IMR-90 (cell line): ENCODE results near the gene SCARB1. TPM values are rescaled to one million over a fixed set of nuclear protein-coding genes. Genes with fewer than 3 reads are reported as not detected.

Experiments used
- ATAC-seq: fragments of 200-7000 bp; cut with Tn5 transposase; 2 replicates; pipeline ENCODE4 v1.9.1; 2020; ENCODE audit warnings: low read depth, mild to moderate bottlenecking, moderate library complexity
- BruUV-seq: library from RNA; stranded (reverse); fragments of 400-500 nt; replicated peaks from 2 replicates; lab custom pipeline; 2021; lab: Mats Ljungman, UMichigan
- CTCF ChIA-PET: fragments of 300-600 bp; formaldehyde crosslinking; extraction: SDS; loops from one replicate; lab custom pipeline; 2021; ENCODE audit warnings: antibody characterized with exemption; lab: Yijun Ruan, JAX
- POLR2A ChIA-PET: fragments of 300-600 bp; sonication (Branson Sonifier 250); formaldehyde crosslinking; loops from one replicate; lab custom pipeline; 2022; ENCODE audit warnings: antibody characterized with exemption; ENCODE audit not compliant: unreplicated experiment; lab: Charles Lee
- DNase-seq: peaks from one replicate; pipeline ENCODE4 v3.0.0; 2013
- H2AFZ ChIP-seq: replicated peaks from 2 replicates; pipeline ENCODE3; 2013; ENCODE audit warnings: low read length, mild to moderate bottlenecking; ENCODE audit not compliant: poor library complexity
- H2AK5ac ChIP-seq: 2 replicates; pipeline ENCODE4 v1.6.1; 2013; ENCODE audit warnings: low read depth, low read length, inconsistent platforms
- H2AK9ac ChIP-seq: replicated peaks from 2 replicates; pipeline ENCODE3; 2013; ENCODE audit warnings: mild to moderate bottlenecking, low read depth, low read length, moderate library complexity; ENCODE audit not compliant: poor library complexity
- H2BK120ac ChIP-seq: 2 replicates; pipeline ENCODE4 v1.6.1; 2013; ENCODE audit warnings: low read depth, low read length, inconsistent platforms
- H2BK15ac ChIP-seq: 3 replicates; pipeline ENCODE4 v1.6.1; 2013; ENCODE audit warnings: low read depth, low read length, inconsistent platforms
- H2BK20ac ChIP-seq: 2 replicates; pipeline ENCODE4 v1.6.1; 2013; ENCODE audit warnings: low read depth, mild to moderate bottlenecking, inconsistent platforms, low read length, moderate library complexity
- H2BK5ac ChIP-seq: 2 replicates; pipeline ENCODE4 v1.6.1; 2013; ENCODE audit warnings: mild to moderate bottlenecking, low read depth, low read length, inconsistent platforms; ENCODE audit not compliant: poor library complexity, severe bottlenecking
- H3K14ac ChIP-seq: replicated peaks from 2 replicates; pipeline ENCODE4 v1.6.1; 2013; ENCODE audit warnings: low read depth, low read length, inconsistent platforms
- H3K18ac ChIP-seq: 2 replicates; pipeline ENCODE4 v1.6.1; 2013; ENCODE audit warnings: low read depth, low read length, control low read depth
- H3K23ac ChIP-seq: 2 replicates; pipeline ENCODE4 v1.6.1; 2013; ENCODE audit warnings: low read depth, low read length, inconsistent platforms
- H3K27ac ChIP-seq: 2 replicates; pipeline ENCODE4 v1.5.1; 2013; ENCODE audit warnings: mild to moderate bottlenecking, control low read depth, low read length; ENCODE audit not compliant: insufficient read depth
- H3K27me3 ChIP-seq: 2 replicates; pipeline ENCODE4 v1.6.1; 2013; ENCODE audit warnings: low read length; ENCODE audit not compliant: control insufficient read depth, insufficient read depth
- H3K36me3 ChIP-seq: 2 replicates; pipeline ENCODE4 v1.6.1; 2013; ENCODE audit warnings: low read length, mixed read lengths; ENCODE audit not compliant: control insufficient read depth, insufficient read depth
- H3K4ac ChIP-seq: 2 replicates; pipeline ENCODE4 v1.6.1; 2013; ENCODE audit warnings: low read depth, low read length, inconsistent platforms
- H3K4me1 ChIP-seq: 2 replicates; pipeline ENCODE4 v1.6.1; 2013; ENCODE audit warnings: low read length, mixed read lengths; ENCODE audit not compliant: control insufficient read depth, insufficient read depth
- H3K4me2 ChIP-seq: 2 replicates; pipeline ENCODE4 v1.6.1; 2013; ENCODE audit warnings: low read depth, mild to moderate bottlenecking, control low read depth, low read length, moderate library complexity
- H3K4me3 ChIP-seq: 2 replicates; pipeline ENCODE4 v1.5.1; 2013; ENCODE audit warnings: low read depth, mild to moderate bottlenecking, control low read depth, low read length, moderate library complexity; ENCODE audit not compliant: insufficient read depth
- H3K56ac ChIP-seq: 2 replicates; pipeline ENCODE4 v1.6.1; 2013; ENCODE audit warnings: low read length, inconsistent platforms; ENCODE audit not compliant: insufficient read depth; ENCODE audit errors: extremely low read depth
- H3K79me1 ChIP-seq, 2 experiments: 2 replicates each; pipeline ENCODE4 v1.6.1; 2013; ENCODE audit warnings: low read length in 2 of 2, inconsistent platforms in 1 of 2, low read depth in 1 of 2
- H3K9ac ChIP-seq: 2 replicates; pipeline ENCODE4 v1.6.1; 2013; ENCODE audit warnings: low read depth, low read length, control low read depth
- H3K9me1 ChIP-seq: 2 replicates; pipeline ENCODE4 v1.6.1; 2013; ENCODE audit warnings: low read length, inconsistent platforms; ENCODE audit not compliant: insufficient read depth
- H3K9me3 ChIP-seq: 2 replicates; pipeline ENCODE4 v1.6.1; 2013; ENCODE audit warnings: low read length; ENCODE audit not compliant: control insufficient read depth, insufficient read depth
- H4K20me1 ChIP-seq: 2 replicates; pipeline ENCODE4 v1.6.1; 2013; ENCODE audit warnings: low read length, inconsistent platforms; ENCODE audit not compliant: insufficient read depth
- H4K5ac ChIP-seq: 2 replicates; pipeline ENCODE4 v1.6.1; 2013; ENCODE audit warnings: mild to moderate bottlenecking, low read depth, low read length, control low read depth
- H4K8ac ChIP-seq, 2 experiments: 2 replicates each; pipeline ENCODE4 v1.6.1; 2013; ENCODE audit warnings: low read depth in 2 of 2, low read length in 2 of 2, control low read depth in 1 of 2, inconsistent platforms in 1 of 2
- H4K91ac ChIP-seq: 2 replicates; pipeline ENCODE4 v1.6.1; 2013; ENCODE audit warnings: low read depth, low read length, inconsistent platforms; ENCODE audit not compliant: insufficient read depth
- CEBPB ChIP-seq: IDR thresholded peaks from 2 replicates; pipeline ENCODE4 v1.6.1; 2012; ENCODE audit warnings: low read depth, low read length, improper control_type of control experiment
- CTCF ChIP-seq: conservative IDR thresholded peaks from 2 replicates; pipeline ENCODE4 v1.5.1; 2012; ENCODE audit warnings: mild to moderate bottlenecking, low read depth, low read length, improper control_type of control experiment
- ELK1 ChIP-seq: fragments of 150-350 bp; IDR thresholded peaks from 2 replicates; pipeline ENCODE4 v1.6.1; 2016; ENCODE audit warnings: low read depth, mild to moderate bottlenecking, low read length, moderate library complexity, borderline replicate concordance
- FOS ChIP-seq: fragments of 150-350 bp; IDR thresholded peaks from 2 replicates; pipeline ENCODE4 v1.6.1; 2016; ENCODE audit warnings: low read depth, low read length
- MAZ ChIP-seq: IDR thresholded peaks from 2 replicates; pipeline ENCODE4 v1.6.1; 2012; ENCODE audit warnings: low read depth, mild to moderate bottlenecking, low read length, improper control_type of control experiment, moderate library complexity, borderline replicate concordance
- MXI1 ChIP-seq: IDR thresholded peaks from 2 replicates; pipeline ENCODE4 v1.6.1; 2012; ENCODE audit warnings: low read depth, mild to moderate bottlenecking, low read length, moderate library complexity, borderline replicate concordance
- NFE2L2 ChIP-seq: fragments of 150-350 bp; IDR thresholded peaks from 2 replicates; pipeline ENCODE4 v1.6.1; 2016; ENCODE audit warnings: low read depth, mild to moderate bottlenecking, low read length
- POLR2A ChIP-seq: IDR thresholded peaks from 2 replicates; pipeline ENCODE4 v1.6.1; 2012; ENCODE audit warnings: mild to moderate bottlenecking, low read depth, low read length
- RCOR1 ChIP-seq: IDR thresholded peaks from 2 replicates; pipeline ENCODE4 v1.6.1; 2012; ENCODE audit warnings: mild to moderate bottlenecking, low read length, improper control_type of control experiment; ENCODE audit not compliant: insufficient replicate concordance
- RFX5 ChIP-seq: IDR thresholded peaks from 2 replicates; pipeline ENCODE4 v1.8.0; 2012; ENCODE audit warnings: low read depth, mild to moderate bottlenecking, low read length, moderate library complexity
- SMC3 ChIP-seq: fragments of 150-350 bp; IDR thresholded peaks from 2 replicates; pipeline ENCODE4 v1.6.1; 2016; ENCODE audit warnings: low read depth, mild to moderate bottlenecking, antibody characterized with exemption, low read length, moderate library complexity
- USF2 ChIP-seq: fragments of 150-350 bp; IDR thresholded peaks from 2 replicates; pipeline ENCODE4 v1.6.1; 2017; ENCODE audit warnings: mild to moderate bottlenecking, antibody characterized with exemption, low read length, low read depth
- WGBS, 2 experiments: methylation state at CpG; one replicate each; pipeline versions ENCODE4 v1.1.5 to v1.1.7; 2013; ENCODE audit warnings: missing lambda C conversion rate in 2 of 2; ENCODE audit not compliant: insufficient read length in 1 of 2; ENCODE audit errors: extremely low coverage in 2 of 2; 5-methylcytosine and 5-hydroxymethylcytosine counted together
- dilution Hi-C: fragments of 300-500 bp; cut with HindIII; formaldehyde crosslinking; loops from one replicate; pipeline ENCODE4 v1.14.3; 2018; ENCODE audit warnings: low sequenced_read_pairs; ENCODE audit not compliant: unreplicated experiment
- in situ Hi-C: fragments of 300-500 bp; cut with MboI; formaldehyde crosslinking; loops from 3 replicates; pipeline ENCODE4 v1.14.3; 2019; ENCODE audit warnings: low sequenced_read_pairs, inconsistent platforms, mixed read lengths
- intact Hi-C: fragments of 100-400 bp; cut with micrococcal nuclease; formaldehyde crosslinking; loops from 2 replicates; pipeline ENCODE4 v1.10.0; 2022
- polyA plus RNA-seq, 3 experiments: library from polyadenylated mRNA; depleted of rRNA; stranded (reverse); fragments of >200 nt; gene quantifications; 2 replicates each; pipeline ENCODE4 v1.2.3, GENCODE V29; 2012; ENCODE audit warnings: low replicate concordance in 1 of 3
- total RNA-seq: library from RNA; depleted of rRNA; stranded (reverse); fragments of >200 nt; gene quantifications from 2 replicates; pipeline ENCODE4 v1.2.3, GENCODE V29; 2012

Gene SCARB1
- total and polyA plus RNA-seq, 2 of the 4 experiments (the other 2 are of a cell fraction) = 3.0 to 24.8 TPM

GRCh38 chr12:124835656-124836410 is 27.8 kb downstream of the SCARB1 start (continued):
- TF ChIP-seq RCOR1 = no peak

- no TSS peak for BruUV-seq
- H4K91ac ChIP-seq = no peak overlapping the region
- no peak overlapping the region for H2AK9ac ChIP-seq
- H3K14ac ChIP-seq = no peak overlapping the region
- H4K8ac ChIP-seq = no peak overlapping the region
- H3K56ac ChIP-seq = no peak overlapping the region
- H4K5ac ChIP-seq = no peak overlapping the region
- ATAC-seq = no peak
- H2BK20ac ChIP-seq = no peak overlapping the region
- no peak overlapping the region for H3K23ac ChIP-seq
- WGBS, 2 experiments = 25% methylated on average over 4 of the region's 9 CpGs; no CpG with 5 or more reads in 1 of the 2 experiments
- H2AFZ ChIP-seq = no peak overlapping the region
- in situ Hi-C loops = no loop called here
- intact Hi-C loops = no loop called here
- no peak overlapping the region for H3K18ac ChIP-seq
- no peak overlapping the region for H2BK5ac ChIP-seq
- H3K79me1 ChIP-seq = peaks cover 6% of the 10 kb centered on the region in 2 experiments; a peak in 1 of 4 replicates
- H4K20me1 ChIP-seq = no peaks in the 10 kb centered on the region; the same call in 1 of the 2 replicates
- H3K4me2 ChIP-seq = no peak overlapping the region
- no peak overlapping the region for H2BK15ac ChIP-seq
- H2BK120ac ChIP-seq = no peak overlapping the region
- H3K9me1 ChIP-seq = peaks cover 4% of the 10 kb centered on the region; the same call in 1 of the 2 replicates
- no peak overlapping the region for H3K9ac ChIP-seq
- DNase-seq = no peak
- H3K4me1 ChIP-seq = peaks cover 5% of the 10 kb centered on the region
- no peaks in the 10 kb centered on the region for H3K36me3 ChIP-seq
- no peaks in the 10 kb centered on the region for H3K27me3 ChIP-seq
- H3K4me3 ChIP-seq = no peak overlapping the region
- H3K9me3 ChIP-seq = no peaks in the 10 kb centered on the region
- H3K4ac ChIP-seq = no peak overlapping the region
- ChIA-PET CTCF (interaction anchor here (0.6 kb wide), 1 partner anchor 11 kb away, joined by 5 read pairs; no protein-coding TSS in a partner anchor), POLR2A (no interaction called here)
- no peak overlapping the region for H2AK5ac ChIP-seq
- no peak overlapping the region for H3K27ac ChIP-seq
- dilution Hi-C loops = no loop called here
- TF ChIP-seq CEBPB (no peak), CTCF (no peak), ELK1 (no peak), RFX5 (no peak), MAZ (no peak), USF2 (no peak), RCOR1 (no peak), MXI1 (no peak), FOS (no peak), SMC3 (no peak), POLR2A (no peak), NFE2L2 (no peak)
Observed at GRCh38 chr12:124834822-124835221, 28.8 kb downstream of the SCARB1 start.
